ENCODE results near the gene SMC5.

SMC5 gene

GRCh38 chr9:70403618-70404025, 144.8 kb downstream of the SMC5 start:
- DNase-seq, result no peak

GRCh38 chr9:70404261-70404660, 145.5 kb downstream of the SMC5 start:
- DNase-seq, result no peak
